AG04450 (cell line): ENCODE data around the gene FAM20B. TPM values are rescaled to one million over a fixed set of nuclear protein-coding genes. Genes with fewer than 3 reads are reported as not detected.

Experiments
- CTCF ChIA-PET: fragments of 300-600, 350-600 bp; formaldehyde crosslinking; extraction: SDS; loops from one replicate; lab custom pipeline; 2022; ENCODE audit warnings: antibody characterized with exemption, inconsistent platforms; lab: Charles Lee
- POLR2A ChIA-PET: fragments of 350-600 bp; formaldehyde crosslinking; extraction: SDS; loops from one replicate; lab custom pipeline; 2021; ENCODE audit warnings: antibody characterized with exemption, inconsistent platforms; lab: Yijun Ruan, JAX
- DNase-seq: peaks from one replicate; pipeline ENCODE4 v3.0.0-alpha.2; 2011; ENCODE audit warnings: low read depth, low spot score
- H3K27ac ChIP-seq: one replicate; pipeline ENCODE4 v1.5.1; 2012; ENCODE audit warnings: low read depth, low read length, control low read depth
- H3K27me3 ChIP-seq: one replicate; pipeline ENCODE4 v1.6.0; 2012; ENCODE audit warnings: low read length; ENCODE audit not compliant: control insufficient read depth, insufficient read depth
- H3K4me3 ChIP-seq: 2 replicates; pipeline ENCODE4 v1.5.1; 2011; ENCODE audit warnings: mild to moderate bottlenecking, low read depth, low read length, control low read depth
- H3K9me3 ChIP-seq: 2 replicates; pipeline ENCODE4 v1.5.1; 2012; ENCODE audit warnings: low read length; ENCODE audit not compliant: control insufficient read depth, insufficient read depth
- polyA plus RNA-seq: library from polyadenylated mRNA; depleted of rRNA; stranded (reverse); fragments of >200 nt; gene quantifications from 2 replicates; pipeline ENCODE4 v1.2.3, GENCODE V29; 2011
- TF ChIP-seq, protein P1 (sequence below): IDR thresholded peaks from 2 replicates; pipeline ENCODE4 v1.5.1; 2011; ENCODE audit warnings: low read depth, low read length, control low read depth, inconsistent platforms

Gene FAM20B
- polyA plus RNA-seq, 1 experiment, result 29.3 TPM

DNA sequence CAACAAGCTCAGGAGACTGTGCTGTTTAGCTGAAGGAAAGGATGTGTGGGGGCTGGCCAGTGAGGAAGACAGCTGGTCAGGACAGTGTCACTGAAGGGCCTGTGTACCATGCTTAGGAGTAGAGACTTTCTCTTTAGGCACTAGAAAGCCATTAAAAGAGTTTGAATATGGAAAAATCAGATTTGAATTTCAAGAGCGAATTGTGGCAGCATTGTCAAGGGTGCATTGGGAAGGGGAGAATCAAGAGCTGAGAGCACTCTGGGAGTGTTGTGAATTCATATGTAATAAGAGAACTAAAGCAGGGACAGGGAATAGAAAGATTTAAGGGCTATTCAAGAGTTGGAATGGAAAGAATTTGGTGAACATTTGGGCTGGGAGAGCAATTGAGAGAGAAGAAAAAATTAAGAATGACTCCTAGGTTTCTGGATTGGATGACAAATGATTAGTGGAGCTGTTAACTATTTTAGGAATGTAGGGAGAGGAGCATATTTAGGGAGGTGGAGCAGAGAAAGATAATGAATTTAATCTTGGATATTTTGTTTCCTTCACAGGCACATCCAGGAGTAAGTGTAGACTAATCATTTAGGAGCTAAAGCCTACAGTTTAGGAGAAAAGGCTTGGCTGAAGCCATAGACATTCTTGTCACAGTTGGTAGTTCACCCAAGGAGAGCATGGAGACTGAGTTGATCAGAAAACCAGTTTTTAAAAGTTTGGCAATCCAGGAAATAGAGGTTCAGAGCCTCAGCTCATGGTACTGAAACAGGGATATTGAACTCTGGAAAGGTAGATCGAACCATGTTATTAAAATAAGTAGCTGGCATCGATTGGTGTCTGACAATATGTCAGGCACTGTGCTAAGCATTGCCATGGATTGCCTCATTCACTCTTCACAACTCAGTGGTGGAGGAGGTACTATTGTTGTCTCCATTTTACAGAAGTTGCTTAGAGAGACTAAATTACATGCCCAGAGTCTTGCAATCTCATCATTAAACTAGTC is 33.1 kb downstream of the FAM20B start:
- TF ChIP-seq, protein P1, sequence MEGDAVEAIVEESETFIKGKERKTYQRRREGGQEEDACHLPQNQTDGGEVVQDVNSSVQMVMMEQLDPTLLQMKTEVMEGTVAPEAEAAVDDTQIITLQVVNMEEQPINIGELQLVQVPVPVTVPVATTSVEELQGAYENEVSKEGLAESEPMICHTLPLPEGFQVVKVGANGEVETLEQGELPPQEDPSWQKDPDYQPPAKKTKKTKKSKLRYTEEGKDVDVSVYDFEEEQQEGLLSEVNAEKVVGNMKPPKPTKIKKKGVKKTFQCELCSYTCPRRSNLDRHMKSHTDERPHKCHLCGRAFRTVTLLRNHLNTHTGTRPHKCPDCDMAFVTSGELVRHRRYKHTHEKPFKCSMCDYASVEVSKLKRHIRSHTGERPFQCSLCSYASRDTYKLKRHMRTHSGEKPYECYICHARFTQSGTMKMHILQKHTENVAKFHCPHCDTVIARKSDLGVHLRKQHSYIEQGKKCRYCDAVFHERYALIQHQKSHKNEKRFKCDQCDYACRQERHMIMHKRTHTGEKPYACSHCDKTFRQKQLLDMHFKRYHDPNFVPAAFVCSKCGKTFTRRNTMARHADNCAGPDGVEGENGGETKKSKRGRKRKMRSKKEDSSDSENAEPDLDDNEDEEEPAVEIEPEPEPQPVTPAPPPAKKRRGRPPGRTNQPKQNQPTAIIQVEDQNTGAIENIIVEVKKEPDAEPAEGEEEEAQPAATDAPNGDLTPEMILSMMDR, result no peak
- CTCF ChIA-PET, result interaction anchor here (0.6 to 1.6 kb wide), 4 partner anchors 56 to 759 kb away, joined by 3 to 6 read pairs (median 4); no protein-coding TSS in a partner anchor
- no peak overlapping the region for H3K4me3 ChIP-seq
- no peaks in the 10 kb centered on the region for H3K9me3 ChIP-seq
- no peaks in the 10 kb centered on the region for H3K27me3 ChIP-seq
- H3K27ac ChIP-seq, result no peak overlapping the region
- POLR2A ChIA-PET, result no interaction called here
- DNase-seq, result no peak

DNA sequence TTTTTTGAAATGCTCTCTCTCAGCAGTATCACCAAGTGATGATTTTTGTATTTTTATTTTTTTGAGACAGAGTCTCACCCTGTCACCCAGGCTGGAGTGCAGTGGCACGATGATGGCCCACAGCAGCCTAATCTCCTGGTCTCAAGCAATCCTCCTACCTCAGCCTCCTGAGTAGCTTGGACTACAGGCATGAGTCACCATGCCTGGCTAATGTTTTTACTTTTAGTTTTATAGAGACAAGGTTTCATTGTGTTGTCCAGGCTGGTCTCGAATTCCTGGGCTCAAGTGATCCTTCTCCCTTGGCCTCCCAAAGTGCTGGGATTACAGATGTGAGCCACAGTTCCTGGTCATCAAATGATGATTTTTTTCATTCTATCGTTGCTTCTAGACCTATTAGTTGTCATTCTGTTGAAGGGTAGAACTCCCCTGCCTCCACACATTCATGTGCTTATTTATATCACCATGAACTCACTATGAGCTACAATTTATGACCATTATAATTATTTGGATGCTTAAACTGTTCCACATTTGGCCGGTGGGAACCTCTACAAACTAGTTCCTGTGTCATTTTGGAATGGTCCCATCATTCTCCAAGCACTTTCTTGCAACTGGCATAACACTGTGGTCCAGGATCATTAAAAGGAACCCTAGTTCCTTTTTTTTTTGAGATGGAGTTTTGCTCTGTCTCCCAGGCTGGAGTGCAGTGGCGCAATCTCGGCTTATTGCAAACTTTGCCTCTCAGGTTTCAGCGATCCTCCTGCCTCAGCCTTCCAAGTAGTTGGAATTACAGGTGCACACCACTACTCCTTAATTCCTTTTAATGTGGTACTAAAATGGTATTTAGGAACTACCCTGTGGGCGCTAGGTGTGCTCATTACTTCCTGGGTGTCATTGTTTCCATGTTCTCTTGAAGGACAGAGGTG is 35.9 kb downstream of the FAM20B start:
- CTCF ChIA-PET, result interaction anchor here (1.4 kb wide), 1 partner anchor 18 kb away, joined by 4 read pairs; no protein-coding TSS in a partner anchor
- Histone ChIP-seq H3K27me3 (no peaks in the 10 kb centered on the region), H3K4me3 (no peak overlapping the region), H3K9me3 (no peaks in the 10 kb centered on the region), H3K27ac (no peak overlapping the region)
- TF ChIP-seq, protein P1, result no peak
- POLR2A ChIA-PET, result interaction anchor here (0.7 kb wide), 1 partner anchor 16 kb away, joined by 3 read pairs; no protein-coding TSS in a partner anchor
- no peak for DNase-seq

DNA sequence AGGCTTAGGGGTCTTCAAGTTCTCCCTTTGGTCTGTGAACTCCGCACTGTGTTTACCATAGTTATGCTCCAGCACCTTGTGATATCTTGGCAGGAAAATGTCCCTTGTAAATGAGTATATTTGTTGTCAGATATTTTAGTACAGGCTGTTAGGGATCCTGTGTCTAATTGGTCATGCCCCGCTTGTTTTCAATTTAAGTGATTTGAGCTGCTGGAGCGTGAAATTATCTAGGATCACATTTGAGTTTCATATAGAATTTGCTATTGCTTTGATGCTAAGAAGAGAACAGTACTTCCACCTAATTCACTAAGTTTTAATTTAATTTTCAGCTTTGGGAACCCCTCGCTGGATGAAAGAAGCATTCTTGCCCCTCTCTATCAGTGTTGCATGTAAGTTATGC is 40.8 kb downstream of the FAM20B start:
- CTCF ChIA-PET, result no interaction called here
- POLR2A ChIA-PET, result no interaction called here
- TF ChIP-seq, protein P1, result no peak

DNA sequence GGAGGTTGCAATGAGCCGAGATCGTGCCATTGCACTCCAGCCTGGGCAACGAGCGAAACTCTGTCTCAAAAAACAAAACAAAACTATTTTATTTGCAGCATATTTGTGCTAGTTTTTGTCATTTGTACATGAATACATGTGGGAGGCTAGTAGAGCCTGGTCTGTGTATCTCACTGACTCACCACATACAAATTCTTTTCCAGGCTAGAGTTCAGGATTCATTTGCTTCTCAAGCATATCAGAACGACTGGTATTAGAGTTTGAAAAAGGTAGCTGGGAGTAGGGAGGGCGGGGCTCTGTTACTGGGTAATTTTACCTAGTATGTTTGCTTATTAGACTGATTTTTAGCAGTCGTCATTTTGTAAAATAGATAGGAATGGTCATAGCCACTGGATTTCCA is 51.7 kb downstream of the FAM20B start:
- CTCF ChIA-PET, result interaction anchor here (1.2 to 5.2 kb wide), 5 partner anchors 12 to 546 kb away, joined by 3 to 83 read pairs (median 11); partner anchors contain the start of gene SOAT1

More for the DNA sequence above, 40.8 kb downstream of the FAM20B start:
- no peak overlapping the region for H3K27ac ChIP-seq
- no peaks in the 10 kb centered on the region for H3K9me3 ChIP-seq
- H3K4me3 ChIP-seq, result no peak overlapping the region
- no peaks in the 10 kb centered on the region for H3K27me3 ChIP-seq
- no peak for DNase-seq

More for the DNA sequence above, 51.7 kb downstream of the FAM20B start:
- H3K9me3 ChIP-seq, result no peaks in the 10 kb centered on the region
- TF ChIP-seq, protein P1, result no peak
- peak overlapping the region; percentile 49 for H3K27ac ChIP-seq
- H3K27me3 ChIP-seq, result no peaks in the 10 kb centered on the region
- DNase-seq, result peak; percentile 43
- H3K4me3 ChIP-seq, result no peak overlapping the region
- POLR2A ChIA-PET, result interaction anchor here (0.6 kb wide), 1 partner anchor 16 kb away, joined by 3 read pairs; no protein-coding TSS in a partner anchor
